Psoas muscle (tissue), 8 donors: ENCODE results near the gene ELF2. TPM values are rescaled to one million over a fixed set of nuclear protein-coding genes. Genes with fewer than 3 reads are reported as not detected.

Source experiments
- ATAC-seq, 4 donors: fragments of 200-7000 bp; cut with Tn5 transposase; one replicate each; pipeline ENCODE4 v1.9.1; 2020; ENCODE audit warnings: moderate library complexity in 3 of 4, mild to moderate bottlenecking in 2 of 4
- DNase-seq, 2 donors: peaks; one replicate each; pipeline ENCODE4 v3.0.0-alpha.2; 2020
- H3K27ac ChIP-seq: fragments of 200-600 bp; one replicate; pipeline ENCODE4 v1.8.0; 2022
- H3K27me3 ChIP-seq, 3 donors: fragments of 200-600 bp in 1 of 3; one replicate each; pipeline versions ENCODE4 v1.6.1 to v1.8.0; 2013 to 2022; ENCODE audit warnings: low read length in 2 of 3, mild to moderate bottlenecking in 2 of 3, moderate library complexity in 1 of 3; ENCODE audit not compliant: insufficient read depth in 3 of 3
- H3K36me3 ChIP-seq, 2 donors: fragments of 200-600 bp in 1 of 2; one replicate each; pipeline versions ENCODE4 v1.6.1 to v1.8.0; 2013 to 2022; ENCODE audit warnings: low read depth in 1 of 2, mild to moderate bottlenecking in 1 of 2, moderate library complexity in 1 of 2; ENCODE audit not compliant: insufficient read depth in 1 of 2
- H3K4me1 ChIP-seq: fragments of 200-600 bp; one replicate; pipeline ENCODE4 v1.8.0; 2022
- H3K4me3 ChIP-seq: fragments of 200-600 bp; one replicate; pipeline ENCODE4 v1.8.0; 2022; ENCODE audit warnings: mild to moderate bottlenecking
- H3K9me3 ChIP-seq: fragments of 200-600 bp; one replicate; pipeline ENCODE4 v1.8.0; 2022
- WGBS, 3 donors: extraction: QIAGEN DNeasy Blood & Tissue Kit; methylation state at CpG; one replicate each; pipeline versions ENCODE4 v1.1.6 to v1.1.7; 2013; 5-methylcytosine and 5-hydroxymethylcytosine counted together
- intact Hi-C, 2 donors: fragments of 100-400 bp; cut with DNase I; formaldehyde crosslinking; loops; one replicate each; pipeline versions ENCODE4 v1.11.0 to v1.14.2; 2022
- polyA plus RNA-seq, 3 donors: library from polyadenylated mRNA; stranded (reverse); fragments of 200-250 nt; gene quantifications; one replicate each; pipeline ENCODE4 v1.2.3, GENCODE V29; 2013
- total RNA-seq, 4 donors: library from RNA; stranded (reverse); fragmentation: NEBNext Ultra II Directional in 2 of 4; extraction: Animal tissue kit (Norgen Biotek cat#: 25700) in 2 of 4; gene quantifications; one replicate each; pipeline versions ENCODE4 v1.2.1 to v1.2.4, GENCODE V29; 2021 to 2023
- TF ChIP-seq, protein P1 (sequence below): fragments of 200-600 bp; IDR thresholded peaks from one replicate; pipeline ENCODE4 v1.8.0; 2022; ENCODE audit warnings: antibody characterized with exemption
- donor health status: healthy with polysubstance abuse.
- donor health status: DM: no; HTN: no; CAD: no; lungs with moderate emphysema.
- donor health status: Bipolar disorder and iron deficiency.
- donor health status: healthy.
- donor health status: DM: yes; HTN: yes; CAD: no.
- donor health status: DM: no; HTN: no; CAD: no.
- donor health status: DM: no; HTN: no; CAD: no.
- donor health status: DM: yes; HTN: yes; CAD: no.

ELF2 gene
- total and polyA plus RNA-seq, 7 donors = 10.3 to 31.7 (median 27.0) TPM

DNA sequence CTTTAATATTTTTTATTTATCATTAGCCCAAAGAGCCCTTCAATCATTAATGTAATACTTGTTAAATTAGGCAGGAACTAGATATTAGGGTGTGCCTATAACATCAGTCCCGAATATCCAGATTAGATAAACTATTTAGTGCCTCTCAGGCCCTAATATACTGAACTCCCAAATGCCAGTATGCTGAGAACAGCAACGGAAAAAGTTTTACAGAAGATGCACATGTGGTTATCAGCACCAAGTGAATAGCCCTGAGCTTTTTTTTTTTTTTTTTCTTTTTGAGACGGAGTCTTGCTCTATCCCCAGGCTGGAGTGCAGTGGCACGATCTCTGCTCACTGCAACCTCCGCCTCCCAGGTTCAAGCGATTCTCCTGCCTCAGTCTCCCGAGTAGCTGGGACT lies 13.0 kb upstream of the ELF2 start:
- WGBS, 3 donors = 87 to 93% (median 93%) methylated on average over 7 of the region's 7 CpGs
- no peaks in the 10 kb centered on the region for H3K9me3 ChIP-seq
- no peak overlapping the region for H3K4me3 ChIP-seq
- ATAC-seq (no peak), DNase-seq (no peak)
- no peaks in the 10 kb centered on the region for H3K36me3 ChIP-seq
- no peaks in the 10 kb centered on the region for H3K4me1 ChIP-seq
- H3K27me3 ChIP-seq = no peaks in the 10 kb centered on the region
- TF ChIP-seq, protein P1, sequence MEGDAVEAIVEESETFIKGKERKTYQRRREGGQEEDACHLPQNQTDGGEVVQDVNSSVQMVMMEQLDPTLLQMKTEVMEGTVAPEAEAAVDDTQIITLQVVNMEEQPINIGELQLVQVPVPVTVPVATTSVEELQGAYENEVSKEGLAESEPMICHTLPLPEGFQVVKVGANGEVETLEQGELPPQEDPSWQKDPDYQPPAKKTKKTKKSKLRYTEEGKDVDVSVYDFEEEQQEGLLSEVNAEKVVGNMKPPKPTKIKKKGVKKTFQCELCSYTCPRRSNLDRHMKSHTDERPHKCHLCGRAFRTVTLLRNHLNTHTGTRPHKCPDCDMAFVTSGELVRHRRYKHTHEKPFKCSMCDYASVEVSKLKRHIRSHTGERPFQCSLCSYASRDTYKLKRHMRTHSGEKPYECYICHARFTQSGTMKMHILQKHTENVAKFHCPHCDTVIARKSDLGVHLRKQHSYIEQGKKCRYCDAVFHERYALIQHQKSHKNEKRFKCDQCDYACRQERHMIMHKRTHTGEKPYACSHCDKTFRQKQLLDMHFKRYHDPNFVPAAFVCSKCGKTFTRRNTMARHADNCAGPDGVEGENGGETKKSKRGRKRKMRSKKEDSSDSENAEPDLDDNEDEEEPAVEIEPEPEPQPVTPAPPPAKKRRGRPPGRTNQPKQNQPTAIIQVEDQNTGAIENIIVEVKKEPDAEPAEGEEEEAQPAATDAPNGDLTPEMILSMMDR = no peak
- intact Hi-C loops = no loop called here
- H3K27ac ChIP-seq = no peak overlapping the region

DNA sequence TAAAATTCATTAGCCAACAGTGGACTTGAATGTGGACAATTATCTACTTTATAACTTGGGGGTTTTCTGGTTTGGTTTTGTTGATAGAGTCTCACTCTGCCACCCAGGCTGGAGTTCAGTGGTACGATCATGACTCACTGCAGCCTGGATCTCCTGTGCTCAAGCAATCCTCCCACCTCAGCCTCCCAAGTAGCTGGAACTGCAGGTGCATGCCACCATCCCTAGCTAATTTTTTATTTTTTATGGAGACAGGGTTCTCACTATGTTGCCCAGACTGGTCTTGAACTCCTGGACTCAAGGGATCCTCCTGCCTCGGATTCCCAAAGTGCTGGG lies 12.4 kb upstream of the ELF2 start:
- Histone ChIP-seq H3K27me3 (no peaks in the 10 kb centered on the region), H3K9me3 (no peaks in the 10 kb centered on the region), H3K4me3 (no peak overlapping the region), H3K4me1 (no peaks in the 10 kb centered on the region), H3K27ac (no peak overlapping the region), H3K36me3 (no peaks in the 10 kb centered on the region)
- WGBS, 3 donors = 91 to 96% (median 94%) methylated on average over 2 of the region's 2 CpGs
- intact Hi-C loops = no loop called here
- DNase-seq = no peak
- ATAC-seq = no peak
- TF ChIP-seq, protein P1 = no peak

- no peak overlapping the region for H3K27ac ChIP-seq
- intact Hi-C loops = no loop called here
- WGBS, 3 donors = 53 to 70% (median 55%) methylated on average over 9 of the region's 9 CpGs
- H3K4me3 ChIP-seq = no peak overlapping the region
- H3K27me3 ChIP-seq = no peaks in the 10 kb centered on the region
- DNase-seq (no peak), ATAC-seq (peak in 2 of 4 donors; percentile 39 to 64)
- H3K4me1 ChIP-seq = no peaks in the 10 kb centered on the region
- H3K9me3 ChIP-seq = no peaks in the 10 kb centered on the region
- H3K36me3 ChIP-seq = no peaks in the 10 kb centered on the region
- TF ChIP-seq, protein P1 = no peak
These were observed 11.8 kb upstream of the ELF2 start for GRCh38 chr4:139188648-139189416.

DNA sequence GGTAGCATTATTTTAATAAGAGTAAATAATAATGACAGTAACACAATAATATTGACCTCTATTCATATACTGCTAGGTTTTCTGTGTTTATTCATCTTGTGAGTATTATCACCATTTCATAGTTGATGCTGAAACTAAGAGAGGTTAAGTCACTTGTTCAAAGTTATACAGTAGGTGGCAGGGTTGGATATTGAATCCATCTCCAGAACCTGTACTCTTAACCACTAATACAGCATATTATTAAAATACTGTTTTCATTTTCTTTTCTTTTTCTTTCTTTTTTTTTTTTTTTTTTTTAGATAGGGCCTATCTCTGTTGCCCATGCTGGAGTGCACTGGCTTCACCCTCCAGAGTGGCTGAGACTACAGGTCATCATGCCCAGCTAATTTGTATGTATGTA lies 7.1 kb upstream of the ELF2 start:
- intact Hi-C loops = no loop called here
- TF ChIP-seq, protein P1 = peak; percentile 4
- peak in 1 of 4 donors; percentile 56 for ATAC-seq

More for the DNA sequence above, 7.1 kb upstream of the ELF2 start:
- no peaks in the 10 kb centered on the region for H3K27me3 ChIP-seq
- no peaks in the 10 kb centered on the region for H3K4me1 ChIP-seq
- no peaks in the 10 kb centered on the region for H3K36me3 ChIP-seq
- H3K27ac ChIP-seq = no peak overlapping the region
- no peak for DNase-seq
- H3K4me3 ChIP-seq = no peak overlapping the region
- H3K9me3 ChIP-seq = no peaks in the 10 kb centered on the region
